ENCODE data around the gene ZFP36L2.

Gene ZFP36L2

GRCh38 chr2:43184339-43184895 is 42.0 kb downstream of the ZFP36L2 start:
- no peak for DNase-seq

DNA sequence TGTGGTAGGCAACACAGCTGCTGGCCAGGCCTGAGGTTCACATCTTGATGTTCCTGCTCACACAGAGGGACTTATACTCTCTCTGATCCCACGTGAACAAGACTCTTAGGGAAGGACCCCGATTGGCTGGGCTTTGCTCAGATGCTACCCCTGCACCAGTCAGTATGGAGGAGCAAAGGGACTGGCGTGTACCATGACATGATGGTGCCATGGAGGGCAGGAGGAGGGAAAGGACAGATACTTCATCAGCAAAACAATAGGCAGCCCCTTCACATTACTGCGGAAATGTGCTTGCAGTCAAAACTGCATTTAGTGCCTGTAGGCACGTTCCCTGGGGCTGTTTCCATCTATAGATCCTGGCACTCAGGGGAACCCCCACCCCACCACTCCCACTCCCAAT is 42.7 kb downstream of the ZFP36L2 start:
- DNase-seq, result no peak

DNA sequence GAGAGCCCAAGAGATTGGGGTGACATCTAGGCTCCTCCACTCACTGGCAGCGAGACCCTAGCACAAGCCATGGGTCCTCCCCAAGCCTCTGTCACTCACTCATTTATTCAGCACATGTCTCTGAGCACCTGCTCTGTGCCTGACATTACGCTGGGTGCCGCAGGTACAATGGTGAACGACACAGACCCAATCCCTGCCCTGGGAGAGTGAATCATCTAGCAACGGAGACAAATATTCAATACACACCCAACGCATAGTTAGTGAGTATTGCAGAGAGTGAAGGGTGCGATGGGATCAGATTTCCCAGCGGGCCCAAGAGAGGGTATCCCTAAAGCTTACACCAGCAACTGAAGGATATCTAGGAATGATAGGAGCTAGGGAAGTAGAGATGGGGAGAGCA is 45.5 kb downstream of the ZFP36L2 start:
- DNase-seq, result no peak

DNA sequence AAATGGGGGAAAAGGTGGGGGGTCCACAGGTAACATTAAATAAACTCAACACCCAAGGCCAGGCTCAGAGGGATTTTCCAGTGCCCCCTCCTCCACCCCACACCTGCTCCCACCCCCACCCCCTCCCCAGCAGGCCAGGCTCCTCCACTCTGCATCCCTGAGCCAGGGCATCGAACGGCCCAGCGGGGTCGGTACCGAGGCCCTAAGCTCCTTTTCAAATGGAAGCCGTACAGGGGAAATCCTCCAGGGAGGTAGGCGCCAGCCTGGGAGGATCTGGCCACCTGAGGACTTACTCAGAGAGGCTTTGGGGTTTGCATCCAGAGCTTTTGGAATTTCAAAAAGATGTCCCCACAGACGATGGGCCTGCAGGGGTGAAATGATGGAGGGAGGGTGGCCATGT is 46.5 kb downstream of the ZFP36L2 start:
- DNase-seq, result no peak

- DNase-seq, result peak; percentile 61 to 74
Observed at GRCh38 chr2:43178602-43179542, 47.5 kb downstream of the ZFP36L2 start.

DNA sequence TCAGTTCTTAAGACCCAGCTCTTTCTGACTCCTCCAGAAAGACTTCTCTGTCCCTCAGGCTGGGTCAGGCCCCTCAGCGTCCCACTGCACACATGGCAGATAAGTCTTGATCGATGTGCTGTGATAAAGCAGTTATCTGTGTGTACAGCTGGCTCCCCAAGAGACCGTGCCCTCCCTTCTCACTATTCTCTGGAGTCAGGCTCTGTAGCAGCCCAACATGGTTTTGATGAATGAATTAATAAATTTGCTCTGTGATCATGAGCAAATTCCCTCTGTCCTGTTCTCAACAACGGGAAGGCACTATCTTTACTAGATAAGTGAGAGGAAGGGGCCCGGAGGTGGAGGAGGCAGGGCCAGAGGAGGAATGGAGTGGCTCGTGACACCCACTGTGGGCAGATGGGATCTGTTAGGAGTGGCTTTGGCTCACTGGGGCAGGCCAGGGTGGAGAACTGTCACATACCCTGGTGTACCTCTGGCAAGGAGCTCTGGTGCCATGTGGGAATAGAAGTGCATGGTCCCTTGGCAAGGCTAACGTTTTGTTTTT is 48.3 kb downstream of the ZFP36L2 start:
- DNase-seq, result no peak

GRCh38 chr2:43176449-43176848 is 50.0 kb downstream of the ZFP36L2 start:
- no peak for DNase-seq

- no peak for DNase-seq
Observed at GRCh38 chr2:43175876-43176275, 50.5 kb downstream of the ZFP36L2 start.

GRCh38 chr2:43175020-43175441 is 51.4 kb downstream of the ZFP36L2 start:
- no peak for DNase-seq

- no peak for DNase-seq
Observed at GRCh38 chr2:43174368-43174916, 52.0 kb downstream of the ZFP36L2 start.
